Measurements from ENCODE around the gene TNMD. TPM values are rescaled to one million over a fixed set of nuclear protein-coding genes. Genes with fewer than 3 reads are reported as not detected.

The TNMD gene
- total and polyA plus RNA-seq, 9 donors = 50.0 to 917 (median 228) TPM

DNA sequence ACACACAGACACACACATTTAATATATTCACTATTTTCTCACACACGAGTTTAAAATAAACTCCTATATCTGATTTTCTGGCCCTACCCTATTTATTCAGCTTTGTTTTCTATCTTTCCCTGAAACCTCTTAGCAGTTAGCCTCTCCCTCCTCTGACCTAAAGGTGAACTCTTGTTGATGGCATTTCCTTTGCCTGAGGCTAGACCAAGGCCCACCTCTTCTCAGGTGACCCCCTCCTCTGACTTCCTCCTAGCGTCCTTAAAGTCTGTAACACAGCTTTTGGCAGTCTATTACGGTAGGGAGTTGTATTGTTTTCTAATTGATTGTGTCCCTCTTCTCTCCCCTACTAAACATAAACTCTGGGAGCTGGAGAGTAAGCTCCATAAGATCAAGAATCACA, 57.6 kb downstream of the TNMD start:
- H3K9me3 ChIP-seq (replicated peaks; ENCODE audit: control insufficient read depth, low read depth, low read length) = no peaks in the 10 kb centered on the region
- no peak overlapping the region for H3K4me3 ChIP-seq (ENCODE audit: low read length)
- WGBS (ENCODE audit: insufficient coverage) = 33% methylated on average over 1 of the region's 3 CpGs
- peaks cover 13% of the 10 kb centered on the region for H3K4me1 ChIP-seq (ENCODE audit: control insufficient read depth, insufficient read depth, low read length)
- H3K27me3 ChIP-seq (ENCODE audit: control insufficient read depth, insufficient read depth, low read length) = peaks cover 19% of the 10 kb centered on the region
- no peak overlapping the region for H3K27ac ChIP-seq (ENCODE audit: low read length)
- DNase-seq = no peak
- H3K36me3 ChIP-seq (ENCODE audit: control insufficient read depth, insufficient read depth, low read length) = no peaks in the 10 kb centered on the region

- no peaks in the 10 kb centered on the region for H3K36me3 ChIP-seq (ENCODE audit: control insufficient read depth, insufficient read depth, low read length)
- peak overlapping the region; percentile 86 for H3K27ac ChIP-seq (ENCODE audit: low read length)
- H3K27me3 ChIP-seq (ENCODE audit: control insufficient read depth, insufficient read depth, low read length) = peaks cover 21% of the 10 kb centered on the region
- peaks cover 22% of the 10 kb centered on the region for H3K4me1 ChIP-seq (ENCODE audit: control insufficient read depth, insufficient read depth, low read length)
- no peak overlapping the region for H3K4me3 ChIP-seq (ENCODE audit: low read length)
- H3K9me3 ChIP-seq (replicated peaks; ENCODE audit: control insufficient read depth, low read depth, low read length) = no peaks in the 10 kb centered on the region
- no peak for DNase-seq
- WGBS (ENCODE audit: insufficient coverage) = 80% methylated on average over 2 of the region's 11 CpGs
These were observed 58.5 kb downstream of the TNMD start for GRCh38 chrX:100643212-100643611.

- H3K27me3 ChIP-seq (ENCODE audit: control insufficient read depth, insufficient read depth, low read length) = peaks cover 26% of the 10 kb centered on the region
- H3K27ac ChIP-seq (ENCODE audit: low read length) = peak within 1 kb of the TSS; percentile 86
- WGBS (ENCODE audit: insufficient coverage) = 31% methylated on average over 8 of the region's 11 CpGs
- peak; percentile 86 for DNase-seq
- peak within 1 kb of the TSS; percentile 44 for H3K4me3 ChIP-seq (ENCODE audit: low read length)
- H3K4me1 ChIP-seq (ENCODE audit: control insufficient read depth, insufficient read depth, low read length) = peaks cover 31% of the 10 kb centered on the region
- no peaks in the 10 kb centered on the region for H3K9me3 ChIP-seq (replicated peaks; ENCODE audit: control insufficient read depth, low read depth, low read length)
- H3K36me3 ChIP-seq (ENCODE audit: control insufficient read depth, insufficient read depth, low read length) = no peaks in the 10 kb centered on the region
These were observed 59.5 kb downstream of the TNMD start, which contains the start of gene SRPX2 for GRCh38 chrX:100643956-100644860. SRPX2 (plus strand) TSS chrX:100644199; CDS start chrX:100646323, 2,124 bp downstream.

- H3K36me3 ChIP-seq (ENCODE audit: control insufficient read depth, insufficient read depth, low read length) = no peaks in the 10 kb centered on the region
- H3K27me3 ChIP-seq (ENCODE audit: control insufficient read depth, insufficient read depth, low read length) = peaks cover 32% of the 10 kb centered on the region
- peaks cover 40% of the 10 kb centered on the region for H3K4me1 ChIP-seq (ENCODE audit: control insufficient read depth, insufficient read depth, low read length)
- no peaks in the 10 kb centered on the region for H3K9me3 ChIP-seq (replicated peaks; ENCODE audit: control insufficient read depth, low read depth, low read length)
- WGBS (ENCODE audit: insufficient coverage) = 80% methylated on average over 1 of the region's 4 CpGs
- DNase-seq = no peak
- H3K4me3 ChIP-seq (ENCODE audit: low read length) = peak overlapping the region; percentile 44
- H3K27ac ChIP-seq (ENCODE audit: low read length) = peak overlapping the region; percentile 86
These were observed 60.4 kb downstream of the TNMD start for GRCh38 chrX:100645106-100645505.

DNA sequence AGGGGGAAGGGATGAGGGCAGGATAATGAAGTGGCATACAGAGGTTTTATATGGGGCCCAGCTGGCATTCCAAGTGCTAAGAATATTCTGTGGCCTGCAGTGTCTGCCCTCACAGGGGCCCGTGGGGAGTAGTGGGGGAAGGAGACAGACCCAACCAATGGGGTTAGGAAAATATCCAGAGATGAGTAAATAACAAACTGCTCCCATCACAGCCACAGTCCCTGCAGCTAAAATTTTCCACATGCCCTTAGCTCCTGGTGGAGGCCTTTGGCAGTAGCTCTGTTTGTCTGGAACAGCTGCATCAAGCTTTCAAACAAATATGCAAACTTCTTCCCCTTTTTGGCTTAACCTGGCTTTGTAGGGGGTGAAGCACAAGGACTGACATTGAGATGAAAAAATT, 62.4 kb downstream of the TNMD start:
- peak; percentile 46 for DNase-seq
- WGBS (ENCODE audit: insufficient coverage) = no CpG with 5 or more reads among the region's 1 CpG
- H3K27ac ChIP-seq (ENCODE audit: low read length) = peak overlapping the region; percentile 95

GRCh38 chrX:100647739-100648138, 63.0 kb downstream of the TNMD start:
- Histone ChIP-seq H3K36me3 (ENCODE audit: control insufficient read depth, insufficient read depth, low read length) (peaks cover 4% of the 10 kb centered on the region), H3K4me3 (ENCODE audit: low read length) (no peak overlapping the region), H3K27me3 (ENCODE audit: control insufficient read depth, insufficient read depth, low read length) (peaks cover 26% of the 10 kb centered on the region), H3K4me1 (ENCODE audit: control insufficient read depth, insufficient read depth, low read length) (peaks cover 41% of the 10 kb centered on the region), H3K27ac (ENCODE audit: low read length) (peak overlapping the region; percentile 95), H3K9me3 (replicated peaks; ENCODE audit: control insufficient read depth, low read depth, low read length) (no peaks in the 10 kb centered on the region)
- no peak for DNase-seq
- 11% methylated on average over 1 of the region's 2 CpGs for WGBS (ENCODE audit: insufficient coverage)

More for the DNA sequence above, 62.4 kb downstream of the TNMD start:
- Histone ChIP-seq H3K27me3 (ENCODE audit: control insufficient read depth, insufficient read depth, low read length) (peaks cover 26% of the 10 kb centered on the region), H3K4me3 (ENCODE audit: low read length) (no peak overlapping the region), H3K4me1 (ENCODE audit: control insufficient read depth, insufficient read depth, low read length) (peaks cover 41% of the 10 kb centered on the region), H3K9me3 (replicated peaks; ENCODE audit: control insufficient read depth, low read depth, low read length) (no peaks in the 10 kb centered on the region), H3K36me3 (ENCODE audit: control insufficient read depth, insufficient read depth, low read length) (peaks cover 4% of the 10 kb centered on the region)

DNA sequence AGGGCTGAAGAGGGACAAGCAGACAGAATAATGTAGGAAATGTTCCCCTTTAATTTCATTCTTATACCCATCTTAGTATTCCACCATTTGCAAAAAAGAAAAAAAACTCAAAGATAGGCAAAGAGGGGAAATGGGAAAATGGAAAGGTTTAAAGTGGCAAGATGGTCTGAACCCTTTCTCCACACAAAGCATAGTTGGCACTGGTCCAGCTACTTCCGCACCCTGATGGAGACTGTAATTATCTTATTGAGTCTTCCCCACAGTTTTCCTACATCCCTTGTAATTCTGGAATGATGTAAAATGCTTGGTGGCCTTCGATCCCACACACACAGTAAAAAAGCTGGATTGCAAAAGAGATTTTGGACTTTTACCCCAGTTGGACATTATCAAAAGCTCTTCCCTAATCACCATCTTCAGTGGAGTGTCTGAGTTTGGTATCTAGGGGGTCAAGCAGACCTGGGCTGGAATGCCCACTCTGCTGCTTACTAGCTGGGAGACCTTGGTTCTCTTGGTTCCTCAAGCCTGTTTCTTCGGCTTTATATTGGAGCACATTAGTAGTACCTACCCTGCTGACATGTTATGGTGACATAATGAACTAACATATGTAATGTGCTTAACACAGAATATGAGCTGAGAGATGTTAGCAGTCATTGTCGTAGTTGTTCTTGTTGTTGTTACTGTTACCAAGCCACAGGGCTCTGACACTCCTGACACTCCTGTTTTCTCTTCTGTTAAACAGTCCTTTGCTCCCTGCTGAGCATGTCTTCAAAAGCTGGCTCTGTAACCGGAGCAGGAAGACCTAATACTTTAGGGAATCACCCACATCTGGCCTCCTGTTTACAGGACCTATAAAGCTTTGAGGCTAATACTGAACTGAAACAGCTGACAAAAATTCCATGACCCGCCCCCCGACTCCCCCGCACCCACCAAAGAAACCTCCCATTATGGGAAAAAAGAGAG, 64.0 kb downstream of the TNMD start:
- WGBS (ENCODE audit: insufficient coverage) = 60% methylated on average over 1 of the region's 8 CpGs
- peaks cover 24% of the 10 kb centered on the region for H3K27me3 ChIP-seq (ENCODE audit: control insufficient read depth, insufficient read depth, low read length)
- peaks cover 4% of the 10 kb centered on the region for H3K36me3 ChIP-seq (ENCODE audit: control insufficient read depth, insufficient read depth, low read length)
- peak; percentile 91 for DNase-seq
- H3K4me3 ChIP-seq (ENCODE audit: low read length) = no peak overlapping the region
- no peaks in the 10 kb centered on the region for H3K9me3 ChIP-seq (replicated peaks; ENCODE audit: control insufficient read depth, low read depth, low read length)
- H3K27ac ChIP-seq (ENCODE audit: low read length) = peak overlapping the region; percentile 95
- H3K4me1 ChIP-seq (ENCODE audit: control insufficient read depth, insufficient read depth, low read length) = peaks cover 37% of the 10 kb centered on the region

Other genes with a start within 250 kb of the TNMD start
- 1.9 TPM for gene PCDH19, start 174.7 kb upstream of the TNMD start, total RNA-seq
- 10 to 100 TPM in 1 of 8 donors, 1 to 10 TPM in 7; 2.7 to 10.0 (median 4.0) TPM for gene PCDH19, start 174.7 kb upstream of the TNMD start, polyA plus RNA-seq (ENCODE audit: insufficient read depth in 1 of 8, insufficient read length in 8 of 8, low replicate concordance in 1 of 8)
- gene TSPAN6, start 51.9 kb downstream of the TNMD start, total RNA-seq = 29.6 TPM
- 10 to 100 TPM; 25.5 to 39.5 (median 30.9) TPM for gene TSPAN6, start 51.9 kb downstream of the TNMD start, polyA plus RNA-seq (ENCODE audit: insufficient read depth in 1 of 8, insufficient read length in 8 of 8, low replicate concordance in 1 of 8)
- 29.7 TPM for gene SRPX2, start 59.3 kb downstream of the TNMD start, total RNA-seq
- gene SRPX2, start 59.3 kb downstream of the TNMD start, polyA plus RNA-seq (ENCODE audit: insufficient read depth in 1 of 8, insufficient read length in 8 of 8, low replicate concordance in 1 of 8) = 10 to 100 TPM; 17.8 to 41.0 (median 27.2) TPM
- gene SYTL4, start 147.2 kb downstream of the TNMD start, total RNA-seq = 3.0 TPM
- gene SYTL4, start 147.2 kb downstream of the TNMD start, polyA plus RNA-seq (ENCODE audit: insufficient read depth in 1 of 8, insufficient read length in 8 of 8, low replicate concordance in 1 of 8) = 1 to 10 TPM; 5.4 to 10.0 (median 7.3) TPM
- gene CSTF2, start 235.5 kb downstream of the TNMD start, total RNA-seq = 8.4 TPM
- gene CSTF2, start 235.5 kb downstream of the TNMD start, polyA plus RNA-seq (ENCODE audit: insufficient read depth in 1 of 8, insufficient read length in 8 of 8, low replicate concordance in 1 of 8) = 10 to 100 TPM in 6 of 8 donors, 1 to 10 TPM in 2; 9.1 to 12.9 (median 11.2) TPM